ENCODE results near the gene ADAMTS2.

The ADAMTS2 gene

GRCh38 chr5:179345433-179346321 lies at the start of gene ADAMTS2:
ADAMTS2 (minus strand) TSS chr5:179345461; CDS start chr5:179345328, 133 bp downstream.
- peak; percentile 12 for DNase-seq

DNA sequence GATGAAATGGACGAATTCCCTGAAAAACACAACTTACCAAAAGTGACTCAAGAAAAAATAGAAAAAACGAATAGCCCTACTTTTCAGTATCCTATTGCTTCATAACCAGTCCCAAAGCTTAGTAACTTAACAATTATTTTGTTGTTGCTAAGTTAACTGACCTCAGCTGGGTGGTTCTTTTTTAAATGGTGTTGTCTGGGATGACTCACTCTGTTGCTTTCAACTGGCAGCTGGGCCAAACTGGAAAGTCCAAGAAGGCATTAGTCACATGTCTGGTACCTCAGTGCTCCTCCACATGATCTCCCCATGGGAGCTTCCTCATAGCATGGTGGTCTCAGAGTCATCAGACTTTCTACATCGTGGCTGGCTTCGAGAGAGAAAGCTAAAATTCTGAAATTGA lies 47.8 kb upstream of the ADAMTS2 start:
- no peak for DNase-seq

DNA sequence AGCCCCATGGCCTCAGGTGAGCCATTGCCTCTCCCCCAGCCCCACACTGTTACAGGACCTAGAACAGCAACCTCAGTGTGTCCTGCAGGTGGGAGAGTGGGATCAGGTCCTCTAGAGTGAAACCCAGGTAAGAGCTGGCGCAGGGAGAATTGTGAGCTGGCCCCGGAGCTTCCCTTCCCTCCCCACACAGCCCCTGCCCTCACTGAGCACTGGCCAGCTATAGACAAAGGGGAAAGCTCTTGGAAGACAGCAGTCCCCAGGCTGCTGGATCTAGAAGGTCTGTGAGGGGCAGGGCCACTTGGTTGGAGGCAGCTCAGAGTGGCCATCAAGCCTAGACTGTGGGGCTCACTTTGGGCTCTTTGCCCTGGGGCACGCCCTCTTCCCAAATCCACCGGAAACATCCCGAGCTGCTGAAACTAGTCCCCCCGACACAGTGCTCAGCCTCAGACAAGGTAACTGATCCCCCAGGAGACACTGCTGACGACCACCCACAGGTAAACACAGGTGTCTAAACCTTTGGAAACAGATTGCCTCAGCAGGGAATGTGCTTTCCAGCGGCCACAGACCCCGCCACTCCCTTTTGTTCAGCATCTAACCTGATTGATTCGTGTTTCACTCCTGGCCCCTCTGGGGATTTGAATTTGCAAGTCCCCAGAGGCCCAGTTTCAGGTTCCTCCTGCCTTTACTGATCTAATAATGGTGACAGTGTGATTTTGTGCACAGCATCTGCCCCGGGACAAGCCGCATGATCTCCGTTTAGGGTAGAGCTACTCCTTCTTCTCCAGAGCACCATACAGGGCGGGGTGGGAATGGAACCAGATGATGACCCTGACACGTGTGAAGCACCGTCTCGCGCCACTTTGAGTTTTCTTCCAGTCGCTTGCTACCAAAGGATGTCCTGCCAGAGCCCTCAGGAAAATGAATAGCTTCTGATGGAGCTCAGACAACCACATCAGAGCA lies 42.2 kb upstream of the ADAMTS2 start:
- DNase-seq = peak; percentile 16

- DNase-seq = no peak
These were observed 40.7 kb upstream of the ADAMTS2 start for GRCh38 chr5:179385914-179386313.

- DNase-seq = no peak
These were observed 37.2 kb upstream of the ADAMTS2 start for GRCh38 chr5:179382486-179382885.

DNA sequence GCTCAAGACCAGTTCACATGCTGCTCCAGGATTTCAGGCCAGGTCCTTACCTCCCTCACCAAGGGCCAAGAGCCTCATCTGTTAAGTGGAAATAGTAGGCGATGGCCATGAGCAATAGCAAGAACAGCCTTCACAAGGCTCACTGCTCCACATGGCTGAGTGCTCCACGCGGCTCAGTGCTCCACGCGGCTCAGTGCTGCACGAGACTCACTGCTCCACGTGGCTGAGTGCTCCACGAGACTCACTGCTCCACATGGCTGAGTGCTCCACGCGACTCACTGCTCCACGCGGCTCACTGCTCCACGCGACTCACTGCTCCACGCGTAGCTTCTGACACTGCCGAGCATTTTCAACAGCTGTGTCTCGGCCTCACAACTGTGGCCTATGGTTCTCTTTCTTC lies 36.4 kb upstream of the ADAMTS2 start:
- DNase-seq = no peak

DNA sequence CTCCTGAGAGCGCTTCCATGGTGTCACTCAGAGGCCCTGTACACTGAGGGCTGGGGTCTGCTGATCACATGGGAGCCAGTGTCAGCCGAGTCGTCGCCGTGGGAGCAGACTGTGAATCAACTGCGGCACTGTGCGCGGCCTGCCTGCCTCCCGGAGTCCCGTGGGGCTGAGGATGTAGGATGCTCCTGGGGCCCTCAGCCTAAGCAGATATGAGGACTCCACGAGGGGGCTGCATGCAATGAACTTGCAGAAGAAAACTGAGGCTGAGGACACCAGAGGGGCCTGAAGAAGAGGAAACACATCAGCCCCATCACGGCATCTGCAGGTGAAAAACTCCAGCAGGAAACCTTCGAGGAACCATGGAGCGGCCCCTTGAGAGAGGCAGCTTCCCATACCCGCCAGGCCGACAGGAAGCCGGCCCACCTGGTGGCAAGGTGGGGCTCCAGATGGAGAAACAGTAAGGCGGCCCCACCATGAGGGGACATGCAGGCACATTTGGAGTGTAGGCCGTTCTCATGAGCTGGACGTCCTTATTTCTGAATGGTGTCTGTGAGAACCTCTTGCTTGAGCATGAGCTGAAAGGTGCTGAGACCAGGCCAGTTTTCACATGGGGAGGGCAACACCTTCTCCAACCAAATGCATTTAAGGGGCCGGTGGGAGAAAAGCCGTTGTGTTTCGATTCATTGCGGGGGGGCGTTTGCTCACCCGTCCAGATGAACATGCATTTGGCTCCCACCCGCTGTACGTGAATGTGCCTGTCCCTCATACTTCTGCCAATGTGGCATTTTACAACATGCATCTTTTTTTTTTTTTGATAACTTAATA lies 35.2 kb upstream of the ADAMTS2 start:
- DNase-seq = no peak

- DNase-seq = no peak
These were observed 34.1 kb upstream of the ADAMTS2 start for GRCh38 chr5:179379321-179379890.

- no peak for DNase-seq
These were observed 33.4 kb upstream of the ADAMTS2 start for GRCh38 chr5:179378441-179379271.

- no peak for DNase-seq
These were observed 32.8 kb upstream of the ADAMTS2 start for GRCh38 chr5:179378116-179378440.

DNA sequence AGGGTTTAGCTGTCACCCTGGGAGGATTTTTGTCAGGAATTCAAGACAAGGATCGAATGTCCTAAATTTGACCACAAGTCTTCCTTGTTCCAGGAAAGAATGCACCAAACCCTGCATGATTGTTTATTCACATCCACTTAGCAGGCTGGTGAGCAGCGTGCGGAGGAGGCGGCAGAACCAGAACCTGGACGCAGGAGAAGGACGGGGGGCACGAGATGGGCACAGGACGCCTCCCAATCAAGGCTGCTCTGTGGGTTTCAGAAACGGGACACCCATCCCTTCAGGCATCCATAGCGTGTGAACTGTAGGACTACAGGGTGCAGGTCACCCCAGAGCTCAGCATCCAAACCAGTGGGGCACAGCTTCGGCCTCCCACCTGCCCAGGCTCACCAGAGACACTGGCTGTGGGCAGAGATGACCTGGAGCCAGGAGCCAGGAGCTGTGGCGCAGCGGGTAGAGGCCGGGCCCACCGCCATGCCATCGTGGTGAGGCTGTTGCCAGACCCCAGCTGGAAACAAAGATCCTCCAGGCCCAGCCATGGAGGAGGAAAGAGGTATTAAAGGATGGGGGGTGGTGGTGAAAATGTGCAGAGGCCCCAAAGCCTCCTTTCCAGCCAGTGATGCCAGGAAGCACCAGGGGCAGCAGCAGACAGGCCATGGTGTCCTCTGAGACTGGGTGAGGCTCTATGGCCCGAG lies 32.3 kb upstream of the ADAMTS2 start:
- DNase-seq = no peak

DNA sequence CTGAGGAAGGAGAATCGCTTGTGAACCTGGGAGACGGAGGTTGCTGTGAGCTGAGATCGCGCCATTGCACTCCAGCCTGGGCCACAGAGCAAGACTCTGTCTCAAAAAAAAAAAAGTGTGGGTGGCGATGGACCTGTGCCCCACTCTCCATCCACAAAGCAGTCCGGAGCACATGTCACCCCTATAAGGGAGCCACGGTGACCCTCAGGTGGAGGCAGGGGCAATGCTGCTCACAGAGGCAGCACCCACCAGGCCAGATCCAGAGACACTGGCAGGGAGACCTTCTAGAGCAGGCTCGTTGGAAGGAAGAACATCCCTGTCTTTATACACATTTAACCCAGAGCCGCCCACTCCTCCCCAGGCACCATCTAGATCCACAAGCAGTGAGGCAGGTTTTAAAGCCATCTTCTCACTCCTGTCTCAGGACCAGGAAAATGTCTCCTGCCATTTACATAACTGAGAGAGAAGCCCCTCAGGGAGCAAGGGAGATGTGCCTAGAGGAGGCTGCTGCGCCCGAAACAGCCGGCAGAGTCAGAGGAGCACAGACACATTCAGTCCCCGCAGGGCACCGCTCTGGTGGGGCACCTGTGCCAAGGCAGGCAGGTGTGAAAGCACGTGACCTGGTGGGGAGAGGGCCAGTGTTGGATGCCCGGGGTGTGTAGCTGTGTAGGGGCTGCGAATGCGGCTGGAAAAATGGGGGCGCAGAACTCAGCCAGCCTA lies 31.6 kb upstream of the ADAMTS2 start:
- DNase-seq = no peak

DNA sequence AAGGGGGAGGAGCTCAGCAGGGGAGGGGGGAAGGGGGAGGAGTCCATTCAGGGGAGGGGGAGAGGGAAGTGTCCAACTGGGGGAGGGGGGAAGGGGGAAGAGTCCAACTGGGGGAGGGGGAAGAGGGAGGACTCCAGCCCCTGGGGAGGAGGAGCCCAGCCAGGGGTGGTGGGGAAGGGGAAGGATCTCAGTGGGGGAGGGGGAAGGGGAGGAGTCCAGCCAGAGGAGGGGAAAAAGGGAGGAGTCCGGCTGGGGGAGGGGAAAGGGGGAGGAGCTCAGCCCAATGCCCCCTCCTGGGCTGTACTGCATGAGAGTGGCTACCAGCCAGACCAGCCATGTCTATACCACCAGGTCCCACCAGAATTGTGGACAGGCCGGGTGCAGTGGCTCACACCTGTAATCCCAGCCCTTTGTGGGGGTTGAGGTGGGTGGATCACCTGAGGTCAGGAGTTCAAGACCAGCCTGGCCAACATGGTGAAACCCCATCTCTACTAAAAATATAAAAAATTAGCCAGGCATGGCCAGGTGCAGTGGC lies 30.6 kb upstream of the ADAMTS2 start:
- DNase-seq = no peak

DNA sequence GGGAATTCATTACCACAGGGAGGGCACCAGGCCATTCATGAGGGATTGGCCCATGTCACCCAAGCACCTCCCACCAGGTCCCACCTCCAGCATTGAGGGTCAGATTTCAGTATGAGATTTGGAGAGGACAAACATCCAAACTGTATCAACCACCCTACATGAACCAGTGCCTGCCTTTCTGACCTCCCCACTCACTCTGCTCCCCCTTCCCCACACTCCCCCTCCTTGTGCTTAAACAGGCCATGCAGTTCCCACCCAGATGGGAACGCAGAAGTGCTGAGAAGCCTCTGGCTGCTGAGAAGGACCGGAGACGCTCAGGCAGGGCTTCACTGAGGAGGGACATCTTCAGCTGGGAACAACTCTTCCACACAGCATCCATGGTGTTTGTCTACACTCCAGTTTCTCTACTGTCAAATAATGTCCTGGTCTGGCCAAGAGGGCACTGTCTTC lies 30.0 kb upstream of the ADAMTS2 start:
- DNase-seq = no peak

DNA sequence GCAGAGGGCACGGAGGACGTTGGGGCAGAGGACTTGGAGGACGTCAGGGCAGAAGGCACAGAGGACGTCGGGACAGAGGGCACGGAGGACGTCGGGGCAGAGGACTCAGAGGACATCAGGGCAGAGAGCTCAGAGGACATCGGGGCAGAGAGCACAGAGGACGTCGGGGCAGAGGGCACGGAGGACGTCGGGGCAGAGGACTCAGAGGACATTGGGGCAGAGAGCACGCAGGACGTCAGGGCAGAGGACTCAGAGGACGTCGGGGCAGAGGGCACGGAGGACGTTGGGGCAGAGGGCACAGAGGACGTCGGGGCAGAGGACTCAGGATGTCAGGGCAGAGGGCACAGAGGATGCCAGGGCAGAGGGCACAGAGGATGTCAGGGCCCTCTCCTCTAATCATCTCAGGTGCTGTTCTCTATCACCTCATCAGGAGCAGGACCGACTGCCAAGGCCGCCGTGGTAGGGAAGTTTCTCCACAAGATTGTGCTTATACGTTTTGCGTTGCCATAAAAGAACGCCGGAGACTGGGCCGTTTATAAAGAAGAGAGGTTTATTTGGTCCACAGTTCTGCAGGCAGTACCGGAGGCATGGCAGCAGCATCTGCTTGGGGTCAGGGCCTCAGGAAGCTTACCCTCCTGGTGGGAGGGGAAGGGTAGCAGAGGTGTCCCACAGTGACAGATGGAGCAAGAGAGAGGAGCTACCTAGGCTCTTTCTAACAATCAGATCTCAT lies 29.4 kb upstream of the ADAMTS2 start:
- no peak for DNase-seq

DNA sequence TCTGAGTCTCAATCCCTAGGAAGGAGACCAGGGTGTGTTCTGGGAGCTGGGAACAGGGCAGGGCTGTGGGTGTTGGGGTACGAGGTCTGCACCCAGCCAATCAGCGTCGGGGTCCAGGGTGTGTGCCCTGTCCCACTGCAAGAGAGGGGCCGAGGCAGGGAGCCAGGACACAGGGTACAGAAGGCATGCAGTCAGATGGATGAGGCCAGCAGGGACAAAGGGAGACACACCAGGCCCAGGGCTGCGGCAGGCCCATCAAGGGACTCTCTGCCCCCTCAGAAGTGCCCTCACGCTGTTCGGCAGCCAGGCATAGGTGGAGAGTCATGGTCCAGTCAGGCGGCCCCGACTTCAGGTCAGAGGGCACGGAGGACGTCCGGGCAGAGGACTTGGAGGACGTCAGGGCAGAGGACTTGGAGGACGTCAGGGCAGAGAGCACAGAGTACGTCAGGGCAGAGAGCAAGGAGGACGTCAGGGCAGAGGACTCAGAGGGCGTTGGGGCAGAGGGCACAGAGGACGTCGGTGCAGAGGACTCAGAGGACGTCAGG lies 28.8 kb upstream of the ADAMTS2 start:
- no peak for DNase-seq

GRCh38 chr5:179373101-179373934 lies 28.1 kb upstream of the ADAMTS2 start:
- DNase-seq = no peak

Measured in NCI-H526 treated with DMSO at 0.1 percent for 48 hours (cell line).